GM19438 (cell line): Measurements from ENCODE around the gene NECTIN4.

Experiments used
- ATAC-seq: cut with Tn5 transposase; IDR thresholded peaks from one replicate; pipeline ENCODE4 v1.9.1; 2021; ENCODE audit warnings: low read depth; ENCODE audit not compliant: unreplicated experiment

NECTIN4 gene

GRCh38 chr1:161083748-161084596 is 5.4 kb downstream of the NECTIN4 start:
- no peak for ATAC-seq

DNA sequence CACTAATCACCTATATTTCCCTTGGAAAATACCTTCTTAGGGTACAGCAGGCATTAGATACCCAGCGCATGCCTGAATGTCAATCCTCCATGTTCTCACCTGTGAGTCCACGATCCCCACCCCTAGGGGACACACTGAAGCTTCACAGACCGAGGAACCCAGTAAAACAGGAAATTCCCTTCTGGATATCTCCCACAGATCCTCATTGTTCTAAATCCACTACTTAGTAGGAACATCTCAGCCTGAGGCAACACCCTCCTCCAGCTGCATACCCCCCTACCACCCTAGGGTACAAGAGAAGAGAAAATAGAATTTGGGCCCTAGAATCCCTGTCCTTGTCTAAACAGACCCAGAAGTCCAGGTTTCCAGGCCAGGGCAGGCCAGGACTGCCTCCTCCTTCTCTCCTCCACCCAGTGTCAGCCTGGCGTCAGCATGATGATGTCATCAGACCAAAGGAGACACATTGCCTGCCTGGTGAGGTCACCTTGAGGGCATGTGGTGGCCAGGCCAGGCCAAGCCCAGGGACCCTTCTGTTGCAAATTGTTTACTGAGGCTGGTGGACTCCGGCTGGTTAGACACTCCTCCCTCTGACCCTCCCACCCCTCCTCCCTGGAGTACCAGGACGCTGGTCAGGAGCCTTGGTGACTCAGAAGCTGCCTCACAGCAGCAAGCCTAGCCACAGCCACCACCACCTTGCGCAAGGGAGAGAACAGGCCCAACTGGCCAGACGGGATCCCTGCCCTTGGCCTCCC is 6.2 kb downstream of the NECTIN4 start:
- ATAC-seq = no peak

- ATAC-seq = no peak
Observed at GRCh38 chr1:161082483-161082882, 6.9 kb downstream of the NECTIN4 start.

DNA sequence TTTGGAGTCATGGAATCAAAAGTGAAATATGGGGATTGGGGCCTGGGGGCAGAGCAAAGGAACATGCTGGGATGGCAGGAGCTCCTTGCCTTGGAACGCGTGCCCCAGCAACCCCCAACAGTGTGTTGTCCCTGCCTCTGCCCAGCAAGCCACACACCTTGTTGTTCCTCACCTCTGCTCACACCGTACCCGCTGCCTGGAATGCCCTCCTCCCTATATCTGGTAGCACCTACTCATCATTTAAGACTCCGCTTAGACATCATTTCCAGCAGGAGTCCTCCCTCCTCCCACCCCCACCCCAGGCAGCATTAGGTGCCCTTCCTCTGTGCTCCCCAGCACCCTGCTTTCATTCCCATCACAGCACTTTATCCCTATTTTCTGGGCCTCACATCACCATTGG is 7.8 kb downstream of the NECTIN4 start:
- no peak for ATAC-seq

DNA sequence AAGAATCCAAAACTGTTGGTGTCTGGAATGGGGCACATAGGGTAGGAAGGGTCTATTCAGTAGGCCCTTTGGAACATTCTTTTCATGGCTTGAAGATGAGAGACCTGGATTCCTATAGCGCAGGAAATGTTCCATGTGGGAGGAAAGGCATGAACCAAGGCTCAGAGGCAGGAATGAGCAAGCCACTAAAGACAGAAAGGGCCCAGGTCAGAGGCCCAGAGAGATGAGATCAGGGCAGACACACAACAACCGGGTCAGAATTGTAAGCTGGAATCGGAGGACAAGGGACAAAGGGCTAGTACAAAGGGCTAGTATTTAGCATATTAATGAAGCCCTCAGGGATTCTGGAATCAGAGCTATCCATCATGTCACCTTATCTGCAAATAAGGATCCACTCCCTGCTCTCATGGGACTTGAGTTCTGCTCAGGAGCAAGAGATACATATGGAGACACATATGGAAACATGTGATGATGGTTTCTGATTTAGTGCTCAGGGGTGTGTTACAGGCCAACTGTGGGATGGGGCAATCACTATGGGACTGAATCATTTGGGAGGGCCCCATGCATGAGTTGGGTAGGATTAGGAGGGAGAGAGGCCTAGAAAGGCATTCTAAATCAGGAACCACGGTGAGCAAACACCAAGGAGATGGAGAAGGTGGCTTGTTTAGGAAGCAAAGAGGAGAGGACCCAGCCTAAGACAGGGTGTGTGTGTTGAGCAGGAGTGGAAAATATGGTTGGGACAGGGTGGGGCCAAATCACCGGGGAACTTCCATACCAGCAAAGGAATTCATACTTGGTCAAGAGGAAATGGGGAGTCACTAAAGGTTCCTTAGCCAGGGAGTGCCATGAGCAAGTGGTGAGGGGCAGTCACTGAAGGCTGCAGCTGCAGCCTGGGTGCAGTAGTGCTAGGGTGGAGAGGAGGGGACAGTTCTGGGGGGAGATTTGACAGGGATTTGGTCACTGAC is 8.6 kb downstream of the NECTIN4 start:
- no peak for ATAC-seq

DNA sequence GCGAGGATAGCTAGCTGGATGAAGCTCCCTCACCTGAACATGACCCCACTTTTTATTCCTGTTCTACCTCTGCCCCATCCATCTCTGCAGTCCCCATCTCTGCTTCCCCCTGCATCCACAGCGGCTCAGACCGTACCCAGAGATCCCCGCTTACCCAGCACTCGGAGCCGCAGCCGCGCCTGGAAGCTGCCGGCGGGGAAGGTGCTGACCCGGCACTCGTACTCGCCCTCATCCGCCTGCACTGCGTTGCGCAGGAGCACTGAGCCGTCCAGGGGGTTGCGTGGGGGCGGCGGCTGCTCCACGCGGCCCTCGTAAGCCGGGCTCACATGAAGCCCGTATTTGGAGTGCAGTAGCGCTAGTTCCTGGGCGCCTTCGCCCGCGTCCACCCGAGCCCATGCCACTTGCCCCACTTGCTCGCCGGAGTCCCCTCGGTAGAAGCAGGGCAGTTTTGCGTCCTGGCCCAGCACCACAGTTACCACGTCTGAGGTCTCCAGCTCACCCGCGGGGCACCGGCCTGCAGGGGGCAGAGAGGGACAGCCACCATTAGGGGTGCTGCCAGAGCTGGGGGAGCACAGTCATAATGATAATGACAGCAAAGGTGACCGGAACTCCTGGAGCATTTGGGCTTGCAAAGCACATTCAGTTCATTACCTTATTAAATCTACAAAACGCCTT is 9.8 kb downstream of the NECTIN4 start:
- no peak for ATAC-seq

DNA sequence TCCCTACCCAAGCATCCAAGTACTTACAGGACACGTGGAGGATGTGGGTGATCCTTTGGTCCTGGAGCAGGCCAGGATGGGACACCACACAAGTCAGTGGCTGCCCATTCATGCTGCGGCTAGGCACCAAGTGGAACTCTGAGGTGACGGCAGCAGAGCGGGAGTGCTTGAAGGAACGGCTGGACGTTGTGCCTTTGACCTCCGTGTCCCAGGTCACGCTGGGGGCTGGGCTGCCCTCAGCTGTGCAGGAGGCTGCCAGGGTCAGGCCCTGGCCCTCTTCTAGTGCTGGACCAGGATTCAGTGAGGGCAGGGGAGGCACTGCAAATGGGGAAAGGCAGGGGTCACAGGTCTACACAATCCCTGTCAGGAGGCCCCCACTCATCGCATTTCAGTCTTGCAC is 11.9 kb downstream of the NECTIN4 start:
- no peak for ATAC-seq

GRCh38 chr1:161076410-161076809 is 12.9 kb downstream of the NECTIN4 start:
- ATAC-seq = no peak

DNA sequence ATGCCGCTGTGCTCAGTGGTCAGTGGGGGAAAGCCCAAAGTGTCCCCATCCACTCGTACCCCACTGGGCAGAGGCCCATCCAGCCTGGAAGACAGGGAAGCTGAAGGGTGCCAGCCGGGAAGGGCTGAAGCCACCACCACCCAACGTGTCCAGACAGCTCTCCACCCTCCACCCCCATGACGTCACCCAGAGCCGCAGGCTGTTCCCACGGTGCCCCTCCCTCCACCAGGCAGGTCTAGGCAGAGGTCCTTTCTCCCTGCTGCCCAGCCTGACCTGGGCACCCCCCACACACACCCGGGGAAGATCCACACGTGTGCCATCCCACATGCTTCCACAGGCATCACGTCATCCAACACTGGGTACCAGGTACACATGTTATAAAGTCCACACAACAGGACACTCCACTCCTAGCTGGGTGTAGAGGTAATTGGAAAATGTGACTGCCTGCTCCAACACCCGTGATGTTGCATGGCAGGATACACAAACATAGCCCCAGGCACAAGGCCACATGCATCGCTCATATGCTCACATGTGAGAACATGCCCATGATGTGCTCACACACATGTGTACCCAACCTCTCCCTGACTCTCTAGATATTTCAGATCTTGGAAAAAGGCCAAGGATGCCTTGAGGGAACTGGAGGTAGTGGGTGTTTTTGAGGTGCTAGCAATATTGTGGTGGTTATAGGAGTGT is 14.5 kb downstream of the NECTIN4 start:
- no peak for ATAC-seq

- no peak for ATAC-seq
Observed at GRCh38 chr1:161073474-161074121, 15.8 kb downstream of the NECTIN4 start.

DNA sequence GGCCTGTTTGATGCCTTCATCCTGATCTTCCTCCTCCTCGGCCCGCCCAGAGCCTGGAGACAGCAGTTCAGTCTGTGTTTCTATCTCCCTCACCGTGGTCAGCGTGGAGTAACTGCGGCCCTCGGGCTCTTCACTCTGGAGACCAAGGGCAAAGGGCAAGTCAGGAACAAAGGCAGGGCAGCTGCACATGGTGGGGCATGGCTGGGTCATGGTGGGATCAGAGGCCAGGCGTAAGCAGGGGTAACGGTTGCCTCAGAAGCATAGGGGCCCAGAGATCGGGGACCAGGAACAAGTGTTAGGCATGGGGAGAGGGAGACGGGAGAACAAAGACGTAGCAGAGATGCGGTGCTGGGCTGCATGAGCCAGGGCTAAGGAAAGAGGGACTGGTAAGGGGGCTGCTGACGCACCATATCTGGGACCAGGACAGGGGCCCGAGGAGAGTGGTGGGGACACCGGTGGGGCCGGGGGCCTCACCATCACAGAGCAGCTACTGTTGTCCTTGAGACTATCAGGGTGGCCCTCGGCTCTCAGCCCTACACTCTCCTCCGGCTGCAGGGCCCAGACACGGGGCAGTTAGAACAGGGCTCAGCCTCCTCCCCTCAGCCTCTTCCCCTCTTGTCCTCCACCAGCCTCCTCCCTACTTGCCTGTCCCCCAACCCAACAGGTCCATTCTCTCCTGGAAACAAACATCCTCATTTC is 16.5 kb downstream of the NECTIN4 start:
- ATAC-seq = no peak

GRCh38 chr1:161071886-161072371 is 17.4 kb downstream of the NECTIN4 start:
- no peak for ATAC-seq

- ATAC-seq = no peak
Observed at GRCh38 chr1:161070761-161071160, 18.6 kb downstream of the NECTIN4 start.

- ATAC-seq = peak; percentile 83
Observed at GRCh38 chr1:161069731-161070270, 19.6 kb downstream of the NECTIN4 start, which contains the start of gene ARHGAP30. Gene ARHGAP30 (minus strand): TSS chr1:161069891. CDS start chr1:161069624, 267 bp downstream.

DNA sequence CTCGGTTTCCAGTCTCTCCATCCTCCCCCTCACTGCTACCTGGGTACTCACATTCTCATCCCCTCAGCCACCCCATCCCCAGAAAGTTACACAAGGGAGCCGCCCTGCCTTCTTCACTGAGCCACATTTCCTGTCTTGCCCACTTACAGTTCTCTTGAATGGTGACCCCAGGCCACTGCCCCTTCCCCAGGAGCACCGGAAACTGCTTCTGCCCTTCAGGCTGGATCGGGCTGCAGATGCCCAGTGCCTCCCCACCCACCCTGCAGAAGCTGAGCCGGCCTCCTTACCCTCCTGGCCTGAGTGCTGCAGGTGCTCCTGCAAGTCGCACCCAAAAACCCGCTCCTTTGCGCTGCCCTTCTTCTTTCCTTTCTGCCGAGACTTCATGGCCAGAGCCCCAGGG is 20.1 kb downstream of the NECTIN4 start:
- peak; percentile 7 for ATAC-seq

GRCh38 chr1:161068306-161069234 is 20.8 kb downstream of the NECTIN4 start:
- peak; percentile 56 for ATAC-seq

DNA sequence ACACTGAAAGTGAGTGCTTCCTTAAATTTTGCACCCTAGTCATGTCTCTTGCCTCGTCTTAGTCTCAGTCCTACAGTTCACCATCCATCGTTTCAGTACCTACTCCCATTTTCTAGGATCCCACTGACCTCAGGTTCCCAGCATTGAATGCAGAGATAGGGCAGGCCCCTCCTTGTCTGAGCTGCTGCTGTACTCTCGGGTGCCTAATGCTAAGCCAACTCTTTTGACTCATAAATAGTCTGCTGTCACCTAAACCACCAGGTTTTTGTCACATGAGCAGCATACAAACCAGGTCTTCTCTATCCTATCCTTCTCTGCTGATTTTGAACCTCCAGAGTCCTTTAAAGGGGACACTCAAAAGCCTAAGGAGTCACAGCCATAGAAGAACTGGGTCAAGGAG is 22.7 kb downstream of the NECTIN4 start:
- no peak for ATAC-seq
